ENCODE measurements around the gene MAPK7.

The MAPK7 gene

GRCh38 chr17:19381741-19382444 is 3.6 kb downstream of the MAPK7 start:
- DNase-seq: no peak

GRCh38 chr17:19382531-19383444 is 4.5 kb downstream of the MAPK7 start:
- no peak for DNase-seq

GRCh38 chr17:19383681-19384470 is 5.6 kb downstream of the MAPK7 start:
- DNase-seq: no peak

- DNase-seq: no peak
These were observed 6.6 kb downstream of the MAPK7 start for GRCh38 chr17:19384723-19385391.

GRCh38 chr17:19385521-19385983 is 7.3 kb downstream of the MAPK7 start:
- DNase-seq: no peak

GRCh38 chr17:19386051-19386929 is 8.0 kb downstream of the MAPK7 start:
- DNase-seq: no peak

GRCh38 chr17:19386974-19387920 is 8.9 kb downstream of the MAPK7 start, which contains the start of gene MFAP4:
MFAP4 (minus strand) TSS chr17:19387190; CDS start chr17:19387155, 35 bp downstream.
- DNase-seq: no peak

- no peak for DNase-seq
These were observed 9.7 kb downstream of the MAPK7 start for GRCh38 chr17:19387921-19388521.

GRCh38 chr17:19388791-19389785 is 10.8 kb downstream of the MAPK7 start:
- no peak for DNase-seq

- no peak for DNase-seq
These were observed 12.7 kb downstream of the MAPK7 start for GRCh38 chr17:19390951-19391350.

GRCh38 chr17:19391432-19391831 is 13.1 kb downstream of the MAPK7 start:
- no peak for DNase-seq

- no peak for DNase-seq
These were observed 14.0 kb downstream of the MAPK7 start for GRCh38 chr17:19392303-19392702.

- DNase-seq: no peak
These were observed 19.3 kb downstream of the MAPK7 start for GRCh38 chr17:19397556-19398041.

- DNase-seq: no peak
These were observed 20.2 kb downstream of the MAPK7 start for GRCh38 chr17:19398301-19399181.

GRCh38 chr17:19399750-19400450 is 21.6 kb downstream of the MAPK7 start:
- DNase-seq: no peak

GRCh38 chr17:19401321-19402010 is 23.2 kb downstream of the MAPK7 start:
- no peak for DNase-seq
